ENCODE results near the gene MS4A3.

DNA sequence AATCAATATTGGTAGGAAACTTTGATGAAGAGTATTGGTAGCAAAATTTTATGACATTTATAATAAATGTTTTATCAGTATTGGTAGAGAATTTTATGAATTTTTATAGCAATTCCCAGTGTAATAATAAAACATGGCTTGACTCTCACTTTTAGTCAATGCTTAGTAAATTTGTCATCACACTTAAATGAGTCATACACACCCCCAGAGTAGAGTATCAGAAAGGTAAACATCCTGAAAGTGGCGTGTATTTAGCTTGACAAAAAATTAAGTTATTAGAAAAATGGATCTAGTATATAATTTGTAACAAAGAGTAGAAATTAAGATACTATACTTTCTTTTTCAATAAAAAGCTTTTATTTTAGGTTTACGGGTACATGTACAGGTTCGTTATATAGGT lies 2.6 kb downstream of the MS4A3 start:
- no peak for TF ChIP-seq EZH2phosphoT487 (IDR thresholded peaks at IDR 0.05; ENCODE audit: borderline replicate concordance)
- TF ChIP-seq, protein P1, sequence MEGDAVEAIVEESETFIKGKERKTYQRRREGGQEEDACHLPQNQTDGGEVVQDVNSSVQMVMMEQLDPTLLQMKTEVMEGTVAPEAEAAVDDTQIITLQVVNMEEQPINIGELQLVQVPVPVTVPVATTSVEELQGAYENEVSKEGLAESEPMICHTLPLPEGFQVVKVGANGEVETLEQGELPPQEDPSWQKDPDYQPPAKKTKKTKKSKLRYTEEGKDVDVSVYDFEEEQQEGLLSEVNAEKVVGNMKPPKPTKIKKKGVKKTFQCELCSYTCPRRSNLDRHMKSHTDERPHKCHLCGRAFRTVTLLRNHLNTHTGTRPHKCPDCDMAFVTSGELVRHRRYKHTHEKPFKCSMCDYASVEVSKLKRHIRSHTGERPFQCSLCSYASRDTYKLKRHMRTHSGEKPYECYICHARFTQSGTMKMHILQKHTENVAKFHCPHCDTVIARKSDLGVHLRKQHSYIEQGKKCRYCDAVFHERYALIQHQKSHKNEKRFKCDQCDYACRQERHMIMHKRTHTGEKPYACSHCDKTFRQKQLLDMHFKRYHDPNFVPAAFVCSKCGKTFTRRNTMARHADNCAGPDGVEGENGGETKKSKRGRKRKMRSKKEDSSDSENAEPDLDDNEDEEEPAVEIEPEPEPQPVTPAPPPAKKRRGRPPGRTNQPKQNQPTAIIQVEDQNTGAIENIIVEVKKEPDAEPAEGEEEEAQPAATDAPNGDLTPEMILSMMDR (conservative IDR thresholded peaks at IDR 0.05; ENCODE audit: low read length), result no peak
